B cell (primary cell): ENCODE data around the gene LRBA. TPM values are rescaled to one million over a fixed set of nuclear protein-coding genes. Genes with fewer than 3 reads are reported as not detected.

Experiments used
- ATAC-seq: fragments of 200-7000 bp; cut with Tn5 transposase; one replicate; pipeline ENCODE4 v1.10.0; 2021; ENCODE audit warnings: low read depth, mild to moderate bottlenecking, moderate number of reproducible peaks, moderate library complexity
- CTCF ChIA-PET: fragments of 350-600 bp; sonication (Branson Sonifier 250); formaldehyde crosslinking; loops from one replicate; lab custom pipeline; 2021; ENCODE audit warnings: antibody characterized with exemption, inconsistent platforms; lab: Charles Lee
- POLR2A ChIA-PET: fragments of 350-600 bp; sonication (Branson Sonifier 250); formaldehyde crosslinking; loops from one replicate; lab custom pipeline; 2021; ENCODE audit warnings: antibody characterized with exemption; lab: Charles Lee
- DNase-seq: peaks from one replicate; pipeline ENCODE4 v3.0.0; 2013
- H2AFZ ChIP-seq: 2 replicates; pipeline ENCODE4 v1.6.1; 2012; ENCODE audit warnings: mild to moderate bottlenecking, low read depth, low read length; ENCODE audit not compliant: insufficient read depth, poor library complexity, severe bottlenecking
- H3K27ac ChIP-seq, 2 donors: 1 replicate in 1 of 2; 2 replicates in 1 of 2; pipeline ENCODE4 v1.5.1; 2012 to 2013; ENCODE audit warnings: low read length in 2 of 2, mild to moderate bottlenecking in 2 of 2, moderate library complexity in 1 of 2
- H3K27me3 ChIP-seq, 4 experiments: fragments of 200-600 bp in 1 of 4; sonication (generic) in 1 of 4; replicated peaks in 1 of 4; 1 replicate in 2 of 4; 2 replicates in 2 of 4; pipeline versions ENCODE4 v1.6.1 to v1.7.0; 2013 to 2016; ENCODE audit warnings: low read length in 3 of 4, mild to moderate bottlenecking in 2 of 4, mixed read lengths in 1 of 4, moderate library complexity in 1 of 4; ENCODE audit not compliant: insufficient read depth in 4 of 4, control insufficient read depth in 3 of 4; ENCODE audit errors: control extremely low read depth in 1 of 4
- H3K36me3 ChIP-seq, 2 experiments: replicated peaks in 1 of 2; 1 replicate in 1 of 2; 2 replicates in 1 of 2; pipeline versions ENCODE4 v1.6.1 to v1.7.1; 2013; ENCODE audit warnings: low read length in 1 of 2; ENCODE audit not compliant: insufficient read depth in 2 of 2, control insufficient read depth in 1 of 2; ENCODE audit errors: control extremely low read depth in 1 of 2, extremely low read depth in 1 of 2
- H3K4me1 ChIP-seq, 2 donors: fragments of 200-600 bp in 1 of 2; sonication (generic) in 1 of 2; 1 replicate in 1 of 2; 2 replicates in 1 of 2; pipeline versions ENCODE4 v1.5.1 to v1.6.1; 2013 to 2017; ENCODE audit warnings: low read length in 2 of 2; ENCODE audit not compliant: control insufficient read depth in 2 of 2, insufficient read depth in 2 of 2
- H3K4me2 ChIP-seq: replicated peaks from 2 replicates; pipeline ENCODE3; 2012; ENCODE audit warnings: mild to moderate bottlenecking, low read depth, low read length; ENCODE audit not compliant: poor library complexity, severe bottlenecking
- H3K4me3 ChIP-seq, 5 experiments: fragments of 200-600 bp in 1 of 5; sonication (generic) in 1 of 5; 1 replicate in 3 of 5; 2 replicates in 2 of 5; pipeline versions ENCODE4 v1.5.1 to v1.7.0; 2011 to 2016; ENCODE audit warnings: low read length in 4 of 5, mild to moderate bottlenecking in 4 of 5, low read depth in 2 of 5, control low read depth in 1 of 5, moderate library complexity in 1 of 5; ENCODE audit not compliant: insufficient read depth in 1 of 5; ENCODE audit errors: control extremely low read depth in 1 of 5, extremely low read depth in 1 of 5
- H3K79me2 ChIP-seq: fragments of 200-600 bp; sonication (generic); one replicate; pipeline ENCODE4 v1.6.0; 2016; ENCODE audit warnings: low read length; ENCODE audit not compliant: control insufficient read depth, insufficient read depth
- H3K9ac ChIP-seq: fragments of 200-600 bp; sonication (generic); 2 replicates; pipeline ENCODE4 v1.6.1; 2017; ENCODE audit warnings: mild to moderate bottlenecking, low read length, moderate library complexity
- H3K9me3 ChIP-seq, 3 donors: one replicate each; pipeline versions ENCODE4 v1.6.1 to v1.7.1; 2013; ENCODE audit warnings: low read length in 2 of 3; ENCODE audit not compliant: control insufficient read depth in 2 of 3, insufficient read depth in 1 of 3; ENCODE audit errors: control extremely low read depth in 1 of 3
- H4K20me1 ChIP-seq: 2 replicates; pipeline ENCODE4 v1.6.0; 2012; ENCODE audit warnings: mild to moderate bottlenecking, low read length; ENCODE audit not compliant: insufficient read depth, control insufficient read depth, poor library complexity, severe bottlenecking
- H3K27ac Mint-ChIP-seq: one replicate; pipeline ENCODE4 v1.8.0; 2021; ENCODE audit warnings: mixed read lengths
- H3K27me3 Mint-ChIP-seq: one replicate; pipeline ENCODE4 v1.8.0; 2021; ENCODE audit warnings: mixed read lengths
- H3K4me1 Mint-ChIP-seq: one replicate; pipeline ENCODE4 v1.8.0; 2021; ENCODE audit warnings: mixed read lengths
- H3K4me3 Mint-ChIP-seq: one replicate; pipeline ENCODE4 v1.8.0; 2021; ENCODE audit warnings: mixed read lengths
- H3K9me3 Mint-ChIP-seq: one replicate; pipeline ENCODE4 v1.8.0; 2022; ENCODE audit warnings: mixed read lengths; ENCODE audit not compliant: insufficient read depth
- CTCF ChIP-seq: fragments of 200-600 bp; IDR thresholded peaks from one replicate; pipeline ENCODE4 v1.8.0; 2022; ENCODE audit warnings: antibody characterized with exemption, mild to moderate bottlenecking
- EZH2 ChIP-seq: IDR thresholded peaks from 2 replicates; pipeline ENCODE4 v1.6.1; 2012; ENCODE audit warnings: borderline replicate concordance, low read depth, mild to moderate bottlenecking, moderate library complexity, low read length; ENCODE audit not compliant: insufficient read depth, poor library complexity, severe bottlenecking
- WGBS: methylation state at CpG from one replicate; pipeline ENCODE4 v1.1.5; 2013; ENCODE audit warnings: missing lambda C conversion rate; ENCODE audit not compliant: insufficient coverage; 5-methylcytosine and 5-hydroxymethylcytosine counted together
- intact Hi-C: fragments of 100-400 bp; cut with micrococcal nuclease; formaldehyde crosslinking; loops from one replicate; pipeline ENCODE4 v1.10.0; 2022
- polyA plus RNA-seq: library from polyadenylated mRNA; depleted of rRNA; stranded (reverse); fragments of >200 nt; gene quantifications from 2 replicates; pipeline ENCODE4 v1.2.3, GENCODE V29; 2012
- total RNA-seq, 2 donors: library from RNA; stranded (reverse); fragments of 120-200 nt in 1 of 2; gene quantifications; 1 replicate in 1 of 2; 2 replicates in 1 of 2; pipeline versions ENCODE4 v1.2.3 to v1.2.4, GENCODE V29; 2013 to 2022

The LRBA gene
- total and polyA plus RNA-seq, 2 donors (not counting 1 experiment from before 2014, with no cell fraction given): 17.5 to 86.7 TPM

- Histone ChIP-seq H3K4me2 (no peak overlapping the region), H3K4me3 (no peak overlapping the region), H2AFZ (no peak overlapping the region), H4K20me1 (no peaks in the 10 kb centered on the region), H3K79me2 (no peaks in the 10 kb centered on the region), H3K9me3 (peaks cover 0 to 2% (median 2%) of the 10 kb centered on the region in 3 donors), H3K4me1 (no peaks in the 10 kb centered on the region), H3K36me3 (peaks cover 0 to 2% of the 10 kb centered on the region in 2 experiments), H3K27me3 (no peaks in the 10 kb centered on the region), H3K9ac (no peak overlapping the region), H3K27ac (no peak overlapping the region)
- H3K27me3 Mint-ChIP-seq: no peaks in the 10 kb centered on the region
- TF ChIP-seq CTCF (no peak), EZH2 (no peak)
- POLR2A ChIA-PET: no interaction called here
- no peak overlapping the region for H3K27ac Mint-ChIP-seq
- H3K4me3 Mint-ChIP-seq: no peak overlapping the region
- 100% methylated on average over 1 of the region's 4 CpGs for WGBS
- no peak for ATAC-seq
- H3K4me1 Mint-ChIP-seq: no peaks in the 10 kb centered on the region
- CTCF ChIA-PET: no interaction called here
- intact Hi-C loops: no loop called here
- DNase-seq: no peak
- no peaks in the 10 kb centered on the region for H3K9me3 Mint-ChIP-seq
Measured at GRCh38 chr4:150569998-150570535, 445.0 kb downstream of the LRBA start.

- H3K4me3 ChIP-seq: no peak overlapping the region
- no peaks in the 10 kb centered on the region for H4K20me1 ChIP-seq
- H3K4me1 ChIP-seq: no peaks in the 10 kb centered on the region
- H2AFZ ChIP-seq: no peak overlapping the region
- no peak overlapping the region for H3K27ac ChIP-seq
- no peaks in the 10 kb centered on the region for H3K79me2 ChIP-seq
- H3K4me1 Mint-ChIP-seq: no peaks in the 10 kb centered on the region
- H3K27me3 ChIP-seq: no peaks in the 10 kb centered on the region
- DNase-seq (no peak), ATAC-seq (no peak)
- no peak overlapping the region for H3K4me2 ChIP-seq
- WGBS: 100% methylated on average over 1 of the region's 5 CpGs
- no peaks in the 10 kb centered on the region for H3K27me3 Mint-ChIP-seq
- H3K36me3 ChIP-seq: peaks cover 0 to 4% of the 10 kb centered on the region in 2 experiments
- no peak overlapping the region for H3K4me3 Mint-ChIP-seq
- POLR2A ChIA-PET: no interaction called here
- CTCF ChIA-PET: no interaction called here
- H3K9me3 ChIP-seq: peaks cover 0 to 6% (median 3%) of the 10 kb centered on the region in 3 donors
- H3K27ac Mint-ChIP-seq: no peak overlapping the region
- intact Hi-C loops: no loop called here
- TF ChIP-seq EZH2: no peak
- TF ChIP-seq CTCF: no peak
- no peak overlapping the region for H3K9ac ChIP-seq
- no peaks in the 10 kb centered on the region for H3K9me3 Mint-ChIP-seq
Measured at GRCh38 chr4:150569384-150569987, 445.6 kb downstream of the LRBA start.
